Right lobe of liver (tissue), 4 donors: ENCODE results near the gene MACF1.

Experiments used
- CTCF ChIP-seq, 4 donors: fragments of 200-600 bp in 3 of 4; fragments of 450-650 bp in 1 of 4; IDR thresholded peaks; one replicate each; pipeline versions ENCODE4 v1.5.1 to v1.8.0; 2016 to 2022; ENCODE audit warnings: antibody characterized with exemption in 4 of 4, mild to moderate bottlenecking in 2 of 4
- POLR2A ChIP-seq: fragments of 450-650 bp; IDR thresholded peaks from one replicate; pipeline ENCODE4 v1.6.1; 2017; ENCODE audit warnings: antibody characterized with exemption, mild to moderate bottlenecking
- donor health status: DM: no; HTN: no; CAD: no.
- donor health status: DM: no; HTN: no; CAD: no.
- donor health status: DM: no; HTN: yes; CAD: no.

- TF ChIP-seq CTCF (IDR thresholded peaks at IDR 0.05) = no peak
- TF ChIP-seq POLR2A = no peak
These were observed 16.7 kb downstream of the MACF1 start for GRCh38 chr1:39220891-39221870.
